Measurements from ENCODE around the gene CHST2.

DNA sequence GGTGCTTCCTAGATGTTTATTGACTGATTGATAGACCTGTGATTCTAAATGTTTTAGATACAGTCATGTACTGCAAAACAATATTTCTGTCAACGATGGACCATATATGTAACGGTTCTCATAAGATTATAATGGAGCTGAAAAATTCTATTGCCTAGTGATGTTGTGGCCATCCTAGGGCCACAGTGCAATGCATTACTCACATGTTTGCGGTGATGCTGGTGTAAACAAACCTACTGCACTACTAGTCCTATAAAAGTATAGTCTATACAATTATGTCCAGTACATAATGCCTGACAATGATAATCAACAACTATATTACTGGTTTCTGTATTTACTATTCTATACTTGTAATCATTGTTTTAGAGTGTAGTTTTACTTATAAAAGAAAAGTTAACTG is 46.8 kb downstream of the CHST2 start:
- TF ChIP-seq, protein P1, sequence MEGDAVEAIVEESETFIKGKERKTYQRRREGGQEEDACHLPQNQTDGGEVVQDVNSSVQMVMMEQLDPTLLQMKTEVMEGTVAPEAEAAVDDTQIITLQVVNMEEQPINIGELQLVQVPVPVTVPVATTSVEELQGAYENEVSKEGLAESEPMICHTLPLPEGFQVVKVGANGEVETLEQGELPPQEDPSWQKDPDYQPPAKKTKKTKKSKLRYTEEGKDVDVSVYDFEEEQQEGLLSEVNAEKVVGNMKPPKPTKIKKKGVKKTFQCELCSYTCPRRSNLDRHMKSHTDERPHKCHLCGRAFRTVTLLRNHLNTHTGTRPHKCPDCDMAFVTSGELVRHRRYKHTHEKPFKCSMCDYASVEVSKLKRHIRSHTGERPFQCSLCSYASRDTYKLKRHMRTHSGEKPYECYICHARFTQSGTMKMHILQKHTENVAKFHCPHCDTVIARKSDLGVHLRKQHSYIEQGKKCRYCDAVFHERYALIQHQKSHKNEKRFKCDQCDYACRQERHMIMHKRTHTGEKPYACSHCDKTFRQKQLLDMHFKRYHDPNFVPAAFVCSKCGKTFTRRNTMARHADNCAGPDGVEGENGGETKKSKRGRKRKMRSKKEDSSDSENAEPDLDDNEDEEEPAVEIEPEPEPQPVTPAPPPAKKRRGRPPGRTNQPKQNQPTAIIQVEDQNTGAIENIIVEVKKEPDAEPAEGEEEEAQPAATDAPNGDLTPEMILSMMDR (IDR thresholded peaks at IDR 0.05) = no peak
- TF ChIP-seq, protein P2, sequence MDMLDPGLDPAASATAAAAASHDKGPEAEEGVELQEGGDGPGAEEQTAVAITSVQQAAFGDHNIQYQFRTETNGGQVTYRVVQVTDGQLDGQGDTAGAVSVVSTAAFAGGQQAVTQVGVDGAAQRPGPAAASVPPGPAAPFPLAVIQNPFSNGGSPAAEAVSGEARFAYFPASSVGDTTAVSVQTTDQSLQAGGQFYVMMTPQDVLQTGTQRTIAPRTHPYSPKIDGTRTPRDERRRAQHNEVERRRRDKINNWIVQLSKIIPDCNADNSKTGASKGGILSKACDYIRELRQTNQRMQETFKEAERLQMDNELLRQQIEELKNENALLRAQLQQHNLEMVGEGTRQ (CRISPR knock-in tag; IDR thresholded peaks at IDR 0.05) = no peak
- TF ChIP-seq CREM (CRISPR knock-in tag; IDR thresholded peaks at IDR 0.05) (no peak), ESRRA (CRISPR knock-in tag; IDR thresholded peaks at IDR 0.05; ENCODE audit: borderline replicate concordance) (no peak), ETV6 (CRISPR knock-in tag; IDR thresholded peaks at IDR 0.05) (no peak), ZNF121 (CRISPR knock-in tag; IDR thresholded peaks at IDR 0.05) (no peak), FOXK1 (CRISPR knock-in tag; IDR thresholded peaks at IDR 0.05) (no peak), FOXP1 (CRISPR knock-in tag; IDR thresholded peaks at IDR 0.05; ENCODE audit: borderline replicate concordance) (no peak), IRF2 (CRISPR knock-in tag; IDR thresholded peaks at IDR 0.05; ENCODE audit: borderline replicate concordance, low read depth) (no peak)
- TF ChIP-seq, protein P3, sequence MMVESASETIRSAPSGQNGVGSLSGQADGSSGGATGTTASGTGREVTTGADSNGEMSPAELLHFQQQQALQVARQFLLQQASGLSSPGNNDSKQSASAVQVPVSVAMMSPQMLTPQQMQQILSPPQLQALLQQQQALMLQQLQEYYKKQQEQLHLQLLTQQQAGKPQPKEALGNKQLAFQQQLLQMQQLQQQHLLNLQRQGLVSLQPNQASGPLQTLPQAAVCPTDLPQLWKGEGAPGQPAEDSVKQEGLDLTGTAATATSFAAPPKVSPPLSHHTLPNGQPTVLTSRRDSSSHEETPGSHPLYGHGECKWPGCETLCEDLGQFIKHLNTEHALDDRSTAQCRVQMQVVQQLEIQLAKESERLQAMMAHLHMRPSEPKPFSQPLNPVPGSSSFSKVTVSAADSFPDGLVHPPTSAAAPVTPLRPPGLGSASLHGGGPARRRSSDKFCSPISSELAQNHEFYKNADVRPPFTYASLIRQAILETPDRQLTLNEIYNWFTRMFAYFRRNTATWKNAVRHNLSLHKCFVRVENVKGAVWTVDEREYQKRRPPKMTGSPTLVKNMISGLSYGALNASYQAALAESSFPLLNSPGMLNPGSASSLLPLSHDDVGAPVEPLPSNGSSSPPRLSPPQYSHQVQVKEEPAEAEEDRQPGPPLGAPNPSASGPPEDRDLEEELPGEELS (CRISPR knock-in tag; IDR thresholded peaks at IDR 0.05) = no peak
- TF ChIP-seq, protein P4, sequence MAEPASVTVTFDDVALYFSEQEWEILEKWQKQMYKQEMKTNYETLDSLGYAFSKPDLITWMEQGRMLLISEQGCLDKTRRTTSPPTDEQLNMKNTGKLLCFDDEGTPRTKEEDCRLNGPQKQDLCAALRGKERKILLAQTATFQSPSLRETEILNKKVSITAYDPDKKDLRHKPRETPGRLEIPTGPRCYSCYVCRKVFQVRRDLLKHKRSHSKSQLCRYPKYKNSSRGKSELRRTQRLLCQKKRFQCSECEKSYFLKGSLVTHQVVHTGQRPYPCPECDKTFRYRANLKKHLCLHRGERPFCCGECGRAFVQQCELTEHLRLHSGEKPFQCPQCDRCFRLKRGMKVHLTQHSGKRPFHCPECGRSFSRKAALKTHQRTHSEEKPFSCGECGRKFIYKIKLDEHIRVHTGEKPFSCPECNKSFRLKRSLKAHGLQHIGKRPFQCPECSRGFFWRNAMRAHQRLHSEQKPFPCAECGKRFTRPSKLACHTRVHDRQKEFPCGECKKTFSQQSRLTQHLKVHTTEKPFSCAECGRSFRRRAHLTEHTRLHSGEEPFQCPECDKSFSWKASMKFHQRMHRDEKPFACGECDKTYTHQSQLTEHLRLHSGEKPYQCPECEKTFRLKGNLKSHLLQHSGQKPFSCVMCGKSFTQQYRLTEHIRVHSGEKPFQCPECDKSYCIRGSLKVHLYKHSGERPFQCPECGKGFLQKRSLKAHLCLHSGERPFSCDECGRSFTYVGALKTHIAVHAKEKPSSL (CRISPR knock-in tag; conservative IDR thresholded peaks at IDR 0.05) = no peak
- TF ChIP-seq, protein P5, sequence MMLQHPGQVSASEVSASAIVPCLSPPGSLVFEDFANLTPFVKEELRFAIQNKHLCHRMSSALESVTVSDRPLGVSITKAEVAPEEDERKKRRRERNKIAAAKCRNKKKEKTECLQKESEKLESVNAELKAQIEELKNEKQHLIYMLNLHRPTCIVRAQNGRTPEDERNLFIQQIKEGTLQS (CRISPR knock-in tag; conservative IDR thresholded peaks at IDR 0.05) = no peak

Measured in WTC11 (cell line).